Panc1 (cell line): ENCODE results near the gene AHSA1. TPM values are rescaled to one million over a fixed set of nuclear protein-coding genes. Genes with fewer than 3 reads are reported as not detected.

Source experiments
- ATAC-seq: fragments of 200-7000 bp; cut with Tn5 transposase; 2 replicates; pipeline ENCODE4 v1.9.1; 2020; ENCODE audit warnings: mild to moderate bottlenecking, moderate library complexity
- BruUV-seq: library from RNA; stranded (reverse); fragments of 400-500 nt; replicated peaks from 2 replicates; lab custom pipeline; 2021; lab: Mats Ljungman, UMichigan
- CTCF ChIA-PET: fragments of 300-600 bp; sonication (Branson Sonifier 250); formaldehyde crosslinking; loops from one replicate; lab custom pipeline; 2022; ENCODE audit warnings: antibody characterized with exemption; lab: Charles Lee
- POLR2A ChIA-PET: fragments of 300-600 bp; sonication (Branson Sonifier 250); formaldehyde crosslinking; loops from one replicate; lab custom pipeline; 2022; ENCODE audit warnings: antibody characterized with exemption; lab: Charles Lee
- DNase-seq: peaks from one replicate; pipeline ENCODE4 v3.0.0-alpha.2; 2010; ENCODE audit warnings: low read depth, low spot score
- H3K27ac ChIP-seq: 2 replicates; pipeline ENCODE4 v1.5.1; 2011; ENCODE audit warnings: mild to moderate bottlenecking, low read length, inconsistent platforms
- H3K27me3 ChIP-seq: fragments of 200-500 bp; sonication (Bioruptor generic); 2 replicates; pipeline ENCODE4 v1.6.0; 2014; ENCODE audit warnings: low read length, inconsistent platforms; ENCODE audit not compliant: control insufficient read depth, insufficient read depth
- H3K36me3 ChIP-seq: fragments of 200-500 bp; sonication (Bioruptor generic); 2 replicates; pipeline ENCODE4 v1.5.1; 2014; ENCODE audit warnings: inconsistent platforms, mild to moderate bottlenecking, low read length, moderate library complexity; ENCODE audit not compliant: control insufficient read depth, insufficient read depth
- H3K4me1 ChIP-seq: 2 replicates; pipeline ENCODE4 v1.5.1; 2011; ENCODE audit warnings: inconsistent platforms, mild to moderate bottlenecking, low read length, moderate library complexity; ENCODE audit not compliant: control insufficient read depth, insufficient read depth
- H3K4me3 ChIP-seq, 2 experiments: 2 replicates each; pipeline ENCODE4 v1.5.1; 2011 to 2012; ENCODE audit warnings: low read depth in 2 of 2, low read length in 2 of 2, mild to moderate bottlenecking in 2 of 2, inconsistent platforms in 1 of 2, moderate library complexity in 1 of 2
- H3K9me3 ChIP-seq: fragments of 200-500 bp; sonication (Bioruptor generic); 2 replicates; pipeline ENCODE4 v1.5.1; 2014; ENCODE audit warnings: low read depth, mild to moderate bottlenecking, inconsistent platforms, low read length, moderate library complexity; ENCODE audit not compliant: control insufficient read depth, insufficient read depth
- CTCF ChIP-seq: fragments of 450-650 bp; IDR thresholded peaks from 2 replicates; pipeline ENCODE4 v1.5.1; 2017; ENCODE audit warnings: mild to moderate bottlenecking
- POLR2AphosphoS5 ChIP-seq: IDR thresholded peaks from 2 replicates; pipeline ENCODE4 v1.6.1; 2012; ENCODE audit warnings: mild to moderate bottlenecking, low read depth, low read length, moderate library complexity
- REST ChIP-seq, 2 experiments: IDR thresholded peaks; 2 replicates each; pipeline ENCODE4 v1.6.1; 2011 to 2012; ENCODE audit warnings: low read depth in 2 of 2, control low read depth in 1 of 2, low read length in 1 of 2, mild to moderate bottlenecking in 1 of 2, moderate library complexity in 1 of 2; ENCODE audit not compliant: insufficient read depth in 1 of 2
- SIN3A ChIP-seq: IDR thresholded peaks from 2 replicates; pipeline ENCODE4 v1.6.1; 2012; ENCODE audit warnings: low read depth, mild to moderate bottlenecking, low read length, moderate library complexity, borderline replicate concordance; ENCODE audit not compliant: insufficient read depth
- TCF7L2 ChIP-seq: IDR thresholded peaks from 2 replicates; pipeline ENCODE4 v1.6.1; 2011; ENCODE audit warnings: mild to moderate bottlenecking, low read depth, low read length, inconsistent platforms
- in situ Hi-C: cut with HindIII; loops from 2 replicates; pipeline ENCODE4 v1.10.0; 2016; ENCODE audit warnings: low sequenced_read_pairs, low pct_unique_long_range_greater_than_20kb
- intact Hi-C: fragments of 100-400 bp; cut with micrococcal nuclease; formaldehyde crosslinking; loops from one replicate; pipeline ENCODE4 v1.10.0; 2022; ENCODE audit not compliant: unreplicated experiment
- total RNA-seq: library from RNA; stranded (reverse); gene quantifications from one replicate; pipeline ENCODE4 v1.2.1, GENCODE V29; 2021; ENCODE audit not compliant: unreplicated experiment

Gene AHSA1
- total RNA-seq, 1 experiment from 2014 or later, result 142 TPM

GRCh38 chr14:77489041-77489440 is 31.1 kb downstream of the AHSA1 start:
- TF ChIP-seq REST (IDR thresholded peaks at IDR 0.05; ENCODE audit: insufficient read depth in 1 of 2, low read depth in 2 of 2, low read length in 1 of 2) (no peak), SIN3A (no peak), TCF7L2 (no peak), CTCF (no peak)
- ChIA-PET CTCF (no interaction called here), POLR2A (no interaction called here)
- H3K36me3 ChIP-seq, result no peaks in the 10 kb centered on the region
- H3K27me3 ChIP-seq, result no peaks in the 10 kb centered on the region
- H3K27ac ChIP-seq, result no peak overlapping the region
- no peaks in the 10 kb centered on the region for H3K9me3 ChIP-seq
- in situ Hi-C loops (no loop called here), intact Hi-C loops (no loop called here)
- DNase-seq (no peak), ATAC-seq (no peak)
- H3K4me3 ChIP-seq, result no peak overlapping the region
- no peaks in the 10 kb centered on the region for H3K4me1 ChIP-seq
- no TSS peak for BruUV-seq

GRCh38 chr14:77490347-77490986 is 32.6 kb downstream of the AHSA1 start:
- Histone ChIP-seq H3K36me3 (no peaks in the 10 kb centered on the region), H3K27me3 (no peaks in the 10 kb centered on the region), H3K4me1 (no peaks in the 10 kb centered on the region), H3K9me3 (no peaks in the 10 kb centered on the region), H3K4me3 (no peak overlapping the region), H3K27ac (no peak overlapping the region)
- TF ChIP-seq TCF7L2 (no peak), SIN3A (no peak), CTCF (no peak), POLR2AphosphoS5 (no peak), REST (IDR thresholded peaks at IDR 0.05; ENCODE audit: insufficient read depth in 1 of 2, low read depth in 2 of 2, low read length in 1 of 2) (no peak)
- ATAC-seq (no peak), DNase-seq (no peak)
- POLR2A ChIA-PET, result no interaction called here
- no TSS peak for BruUV-seq
- CTCF ChIA-PET, result interaction anchor here (0.6 kb wide), 1 partner anchor 93 kb away, joined by 4 read pairs; no protein-coding TSS in a partner anchor
- in situ Hi-C loops (no loop called here), intact Hi-C loops (no loop called here)
